Urinary bladder (tissue), 4 donors: ENCODE results near the gene DDX28. TPM values are rescaled to one million over a fixed set of nuclear protein-coding genes. Genes with fewer than 3 reads are reported as not detected.
"Not testable (repeated sequence)": the region's sequence is repeated elsewhere in the genome, so short reads cannot be mapped to it uniquely, and the experiment has no call there.

Experiments used
- DNase-seq: peaks from one replicate; pipeline ENCODE4 v3.0.0-alpha.2; 2015; ENCODE audit errors: extremely low spot score
- H3K27ac ChIP-seq: one replicate; pipeline ENCODE4 v1.5.1; 2013; ENCODE audit warnings: low read depth, mild to moderate bottlenecking, moderate library complexity
- H3K36me3 ChIP-seq: one replicate; pipeline ENCODE4 v1.6.1; 2013; ENCODE audit warnings: mild to moderate bottlenecking, moderate library complexity; ENCODE audit not compliant: insufficient read depth
- H3K4me1 ChIP-seq: one replicate; pipeline ENCODE4 v1.6.1; 2013; ENCODE audit warnings: mild to moderate bottlenecking, moderate library complexity; ENCODE audit not compliant: insufficient read depth
- H3K4me3 ChIP-seq: one replicate; pipeline ENCODE4 v1.5.1; 2013; ENCODE audit warnings: low read depth, low read length
- WGBS: extraction: QIAGEN DNeasy Blood & Tissue Kit; methylation state at CpG from one replicate; pipeline ENCODE4 v1.1.7; 2013; 5-methylcytosine and 5-hydroxymethylcytosine counted together
- polyA plus RNA-seq: library from polyadenylated mRNA; stranded (reverse); fragments of 200-250 nt; gene quantifications from one replicate; pipeline ENCODE4 v1.2.3, GENCODE V29; 2013
- total RNA-seq: library from RNA; depleted of rRNA; stranded (reverse); fragments of >200 nt; gene quantifications from one replicate; pipeline ENCODE4 v1.2.3, GENCODE V29; 2014
- donor health status: healthy with polysubstance abuse.
- donor health status: healthy.

The DDX28 gene
- total and polyA plus RNA-seq, 2 donors, result 6.4 to 11.5 TPM

DNA sequence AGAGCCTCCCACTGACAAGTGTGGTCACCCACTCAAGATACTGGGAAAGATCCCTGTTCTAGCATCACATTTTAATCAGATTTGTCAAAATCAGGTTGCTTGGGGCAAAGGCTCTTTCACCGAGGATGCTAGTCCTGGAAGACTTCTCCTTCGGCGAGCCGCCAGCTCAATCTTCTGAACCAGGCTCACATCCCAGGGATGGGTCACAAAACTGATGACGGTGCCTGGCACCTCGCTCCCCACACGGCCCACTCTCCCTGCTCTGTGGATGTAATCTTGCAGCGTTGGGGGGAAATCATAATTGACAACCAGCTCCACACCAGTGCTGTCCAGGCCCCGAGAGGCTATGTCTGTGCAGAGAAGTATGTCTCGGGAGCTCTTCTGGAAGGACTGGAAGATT is 1.5 kb downstream of the DDX28 start:
- Histone ChIP-seq H3K36me3 (no peaks in the 10 kb centered on the region), H3K4me1 (no peaks in the 10 kb centered on the region), H3K27ac (no peak overlapping the region), H3K4me3 (no peak overlapping the region)
- WGBS, result 93% methylated on average over 10 of the region's 10 CpGs
- no peak for DNase-seq

DNA sequence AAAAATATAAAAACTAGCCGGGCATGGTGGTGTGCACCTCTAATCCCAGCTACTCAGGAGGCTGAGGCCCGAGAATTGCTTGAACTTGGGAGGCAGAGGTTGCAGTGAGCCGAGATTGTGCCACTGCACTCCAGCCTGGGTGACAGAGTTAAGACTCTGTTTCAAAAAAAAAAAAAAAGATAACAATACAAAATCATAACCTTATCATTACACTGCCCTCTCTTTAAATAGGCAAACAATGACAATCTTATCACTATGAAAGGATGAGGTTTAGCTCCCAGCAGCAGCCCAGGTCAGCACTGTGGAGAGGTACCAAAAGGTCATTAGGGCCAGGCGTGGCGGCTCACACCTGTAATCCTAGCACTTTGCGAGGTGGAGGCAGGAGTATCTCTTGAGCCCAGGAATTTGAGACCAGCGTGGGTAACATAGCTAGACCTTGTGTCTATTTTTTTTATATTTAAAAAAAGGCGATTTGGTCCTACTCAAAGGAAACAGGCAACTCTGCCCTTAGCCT is 3.8 kb downstream of the DDX28 start:
- no peak for DNase-seq
- Histone ChIP-seq H3K4me3 (no peak overlapping the region), H3K27ac (no peak overlapping the region), H3K4me1 (no peaks in the 10 kb centered on the region), H3K36me3 (no peaks in the 10 kb centered on the region)
- 66% methylated on average over 8 of the region's 8 CpGs for WGBS

DNA sequence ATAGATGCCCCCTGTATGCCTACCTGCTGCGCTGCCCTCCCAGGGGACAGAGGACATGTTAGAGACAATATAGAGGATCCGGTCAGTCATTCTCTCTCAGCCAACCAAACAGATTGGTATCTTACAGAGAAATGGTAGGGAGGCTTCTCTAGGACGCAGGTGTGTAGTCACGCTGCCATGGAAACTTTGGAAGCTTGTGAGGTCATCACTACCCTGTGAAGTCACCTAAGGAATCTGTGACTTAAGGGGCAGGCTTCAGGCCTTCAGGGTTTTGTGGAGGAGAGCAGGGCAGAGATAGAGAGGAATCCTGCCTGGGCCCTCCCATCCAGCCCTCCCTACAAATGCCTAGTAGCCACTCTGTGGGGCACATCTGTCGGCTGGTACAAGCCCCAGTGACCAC is 7.4 kb downstream of the DDX28 start, which contains the start of gene DPEP2NB:
Gene DPEP2NB (minus strand): TSS at position 231 of the 400 bp plus-strand sequence. CDS start 141 bp downstream, at position 90.
- 86% methylated on average over 5 of the region's 5 CpGs for whole genome bisulfite sequencing
- no peak for DNase-seq

DNA sequence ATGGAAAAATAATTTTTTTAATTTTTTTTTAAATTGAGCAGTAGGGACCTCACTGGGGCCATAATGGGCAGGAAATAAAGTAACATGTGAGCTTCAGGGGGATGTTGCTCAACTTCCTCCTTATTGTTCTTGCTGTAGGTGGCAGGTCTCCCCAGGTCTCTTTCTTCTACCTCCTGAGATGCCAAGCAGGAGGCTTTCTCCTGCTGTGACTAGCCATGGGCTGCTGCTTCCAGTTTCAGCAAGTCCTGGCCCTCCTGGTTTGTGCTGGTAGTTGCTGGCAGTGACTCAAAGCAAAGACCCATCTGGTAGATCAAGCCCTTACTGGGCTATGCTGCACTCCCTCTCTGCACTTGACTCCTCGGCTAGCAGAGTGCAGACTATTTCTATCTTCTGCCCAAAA is 9.6 kb downstream of the DDX28 start:
- 68% methylated on average over 1 of the region's 1 CpG for WGBS

More for the DNA sequence above, 7.4 kb downstream of the DDX28 start, which contains the start of gene DPEP2NB:
- H3K4me1 ChIP-seq, result no peaks in the 10 kb centered on the region
- H3K27ac ChIP-seq, result no peak within 1 kb of the TSS
- H3K36me3 ChIP-seq, result no peaks in the 10 kb centered on the region
- H3K4me3 ChIP-seq, result no peak within 1 kb of the TSS

DNA sequence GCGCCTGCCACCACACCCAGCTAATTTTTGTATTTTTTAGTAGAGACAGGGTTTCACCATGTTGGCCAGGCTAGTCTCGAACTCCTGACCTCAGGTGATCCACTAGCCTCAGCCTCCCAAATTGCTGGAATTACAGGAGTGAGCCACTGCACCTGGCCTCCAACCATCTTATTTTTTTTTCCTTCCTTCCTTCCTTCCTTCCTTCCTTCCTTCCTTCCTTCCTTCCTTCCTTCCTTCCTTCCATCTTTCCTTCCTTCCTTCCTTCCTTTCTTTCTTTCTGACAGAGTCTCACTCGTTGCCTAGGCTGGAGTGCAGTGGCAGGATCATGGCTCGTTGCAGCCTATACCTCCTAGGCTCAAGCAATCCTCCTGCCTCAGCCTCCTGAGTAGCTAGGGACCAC is 13.2 kb downstream of the DDX28 start:
- not testable (repeated sequence) for H3K36me3 ChIP-seq, H3K27ac ChIP-seq, H3K4me3 ChIP-seq, H3K4me1 ChIP-seq, DNase-seq
- WGBS, result 83% methylated on average over 4 of the region's 4 CpGs

More for the DNA sequence above, 9.6 kb downstream of the DDX28 start:
- DNase-seq, result no peak
- Histone ChIP-seq H3K36me3 (no peaks in the 10 kb centered on the region), H3K27ac (no peak overlapping the region), H3K4me3 (no peak overlapping the region), H3K4me1 (no peaks in the 10 kb centered on the region)

DNA sequence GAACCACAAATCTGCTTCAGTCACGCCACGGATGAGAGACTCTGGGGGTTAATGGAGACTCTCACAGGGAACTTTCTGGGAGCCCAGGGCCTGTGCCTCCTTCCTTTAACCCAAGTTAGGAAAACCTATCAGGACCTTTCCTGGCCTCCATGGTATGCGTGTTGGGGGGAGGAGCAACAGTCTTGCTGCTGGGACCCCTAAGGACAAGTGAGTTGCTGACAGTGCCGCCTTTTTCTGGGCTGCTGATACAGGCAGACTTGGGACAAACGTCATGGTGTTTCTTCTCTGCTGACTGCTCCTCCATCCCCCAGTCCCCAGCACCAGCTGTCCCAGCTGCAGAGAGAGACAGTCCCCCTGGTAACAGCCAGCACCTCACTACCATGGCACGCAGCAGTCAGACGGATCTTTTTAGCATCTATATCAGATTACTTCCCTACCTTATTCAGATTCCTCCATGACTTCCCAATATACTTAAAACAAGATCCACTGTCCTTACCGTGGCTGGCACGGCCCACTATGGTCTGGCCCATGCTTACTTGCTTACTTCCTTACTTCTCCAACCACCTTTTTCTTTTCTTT is 13.8 kb downstream of the DDX28 start:
- H3K4me3 ChIP-seq, result no peak overlapping the region
- no peak for DNase-seq
- H3K4me1 ChIP-seq, result no peaks in the 10 kb centered on the region
- no peak overlapping the region for H3K27ac ChIP-seq
- WGBS, result 57% methylated on average over 9 of the region's 9 CpGs
- H3K36me3 ChIP-seq, result no peaks in the 10 kb centered on the region

DNA sequence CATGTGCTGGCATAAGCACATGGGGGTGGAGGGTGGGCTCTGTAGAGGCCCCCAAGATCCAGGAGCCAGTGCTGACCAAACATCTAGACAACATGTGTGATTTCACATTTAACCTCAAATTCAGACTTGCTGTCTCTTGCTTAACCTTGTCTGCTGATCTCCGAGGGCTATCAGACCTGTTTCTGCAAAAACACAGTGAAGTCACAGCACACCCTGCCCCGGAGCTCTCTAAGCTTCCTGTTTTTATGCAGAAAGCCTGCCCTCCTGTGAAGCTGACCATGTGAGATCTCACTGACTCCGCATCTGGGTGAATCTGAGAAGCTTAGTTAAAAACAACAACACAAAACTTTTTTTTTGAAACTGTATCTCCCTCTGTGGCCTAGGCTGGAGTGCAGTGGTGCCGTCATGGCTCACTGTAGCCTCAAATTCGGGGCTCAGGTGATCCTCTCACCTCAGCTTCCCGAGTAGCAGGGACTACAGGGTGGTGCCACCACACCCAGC is 17.2 kb downstream of the DDX28 start:
- H3K36me3 ChIP-seq, result no peaks in the 10 kb centered on the region
- H3K4me1 ChIP-seq, result no peaks in the 10 kb centered on the region
- no peak for DNase-seq
- WGBS, result 41% methylated on average over 6 of the region's 6 CpGs
- H3K4me3 ChIP-seq, result no peak overlapping the region
- peak overlapping the region; percentile 80 for H3K27ac ChIP-seq

DNA sequence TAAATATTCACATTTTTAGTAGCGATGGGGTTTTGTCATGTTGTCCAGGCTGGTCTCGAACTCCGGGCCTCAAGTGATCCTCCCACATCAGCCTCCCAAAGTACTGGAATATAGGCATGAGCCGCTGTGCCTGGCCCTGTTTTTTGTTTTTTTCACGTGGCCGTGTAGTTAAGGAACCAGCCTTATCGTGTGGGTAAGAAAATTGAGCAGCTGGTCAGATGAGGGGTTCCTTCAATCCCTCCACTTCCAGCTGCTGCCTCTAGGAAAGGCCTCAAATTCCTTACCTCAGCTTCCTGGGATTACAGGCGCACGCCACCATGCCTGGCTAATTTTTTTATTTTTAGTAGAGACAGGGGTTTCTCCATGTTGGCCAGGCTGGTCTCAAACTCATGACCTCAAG is 17.8 kb downstream of the DDX28 start:
- DNase-seq, result no peak
- Histone ChIP-seq H3K27ac (peak overlapping the region; percentile 80), H3K4me3 (no peak overlapping the region), H3K4me1 (no peaks in the 10 kb centered on the region), H3K36me3 (no peaks in the 10 kb centered on the region)
- 81% methylated on average over 9 of the region's 9 CpGs for WGBS

DNA sequence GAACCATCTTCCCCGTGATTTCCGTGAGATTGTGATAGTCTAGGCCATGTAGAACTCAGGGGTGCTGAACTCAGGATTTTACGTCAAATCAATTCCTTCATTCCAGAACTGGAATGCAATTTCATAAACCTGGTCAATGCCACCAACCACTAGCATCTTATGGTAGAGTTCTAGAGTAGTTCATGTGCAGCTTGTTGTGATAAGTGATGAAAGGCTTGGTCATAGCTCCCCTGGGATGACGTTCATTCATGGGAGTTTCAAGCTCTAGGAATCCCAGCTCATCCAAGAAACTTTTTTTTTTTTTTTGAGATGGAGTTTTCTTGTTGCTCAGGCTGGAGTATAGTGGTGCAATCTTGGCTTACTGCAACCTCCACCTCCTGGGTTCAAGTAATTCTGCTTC is 20.0 kb downstream of the DDX28 start:
- Histone ChIP-seq H3K27ac (no peak overlapping the region), H3K4me1 (no peaks in the 10 kb centered on the region), H3K36me3 (no peaks in the 10 kb centered on the region), H3K4me3 (no peak overlapping the region)
- no peak for DNase-seq
- WGBS, result 74% methylated on average over 4 of the region's 4 CpGs

DNA sequence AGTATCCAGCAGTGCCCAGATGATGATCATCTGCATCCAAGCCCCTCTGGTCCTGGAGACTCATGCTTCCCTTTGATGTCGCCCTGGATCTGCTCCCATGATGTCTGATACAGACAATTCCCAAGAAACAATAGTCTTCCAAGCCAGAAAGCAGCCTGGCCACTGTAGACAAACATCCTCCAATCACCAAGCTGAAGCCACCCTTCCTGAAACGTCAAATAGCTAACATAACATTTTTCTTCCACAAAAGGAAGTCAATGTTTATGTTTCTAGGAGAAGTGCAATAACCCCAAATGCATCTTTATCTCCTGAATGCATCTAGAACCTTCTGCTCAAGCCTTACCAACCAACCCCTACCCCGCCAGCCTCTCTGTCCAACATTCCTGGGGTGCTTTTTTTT is 22.6 kb downstream of the DDX28 start:
- Histone ChIP-seq H3K27ac (no peak overlapping the region), H3K4me1 (no peaks in the 10 kb centered on the region), H3K36me3 (no peaks in the 10 kb centered on the region), H3K4me3 (no peak overlapping the region)
- 40% methylated on average over 3 of the region's 3 CpGs for WGBS
- no peak for DNase-seq

DNA sequence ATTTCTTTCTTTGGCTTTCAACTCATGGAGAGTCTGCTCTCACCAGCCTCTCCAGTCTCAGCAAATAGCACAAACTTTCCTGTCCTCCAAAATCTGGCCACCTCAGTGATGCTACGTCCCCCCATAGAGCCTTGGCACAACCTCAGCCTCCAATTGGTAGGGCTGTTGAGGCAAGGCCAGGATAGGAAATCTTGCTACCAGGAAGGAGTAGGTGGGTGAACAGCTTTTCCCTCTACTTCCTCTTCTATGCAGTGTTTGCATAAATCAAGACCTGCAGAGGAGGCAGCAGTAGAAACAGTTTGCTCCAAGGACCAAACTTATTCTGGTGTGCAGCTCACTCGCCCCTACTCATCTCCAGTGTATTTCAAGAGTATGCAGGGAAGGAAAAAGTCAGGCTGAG is 23.0 kb downstream of the DDX28 start:
- WGBS, result 58% methylated on average over 2 of the region's 2 CpGs
- Histone ChIP-seq H3K4me3 (no peak overlapping the region), H3K27ac (no peak overlapping the region), H3K36me3 (no peaks in the 10 kb centered on the region), H3K4me1 (no peaks in the 10 kb centered on the region)
- no peak for DNase-seq

DNA sequence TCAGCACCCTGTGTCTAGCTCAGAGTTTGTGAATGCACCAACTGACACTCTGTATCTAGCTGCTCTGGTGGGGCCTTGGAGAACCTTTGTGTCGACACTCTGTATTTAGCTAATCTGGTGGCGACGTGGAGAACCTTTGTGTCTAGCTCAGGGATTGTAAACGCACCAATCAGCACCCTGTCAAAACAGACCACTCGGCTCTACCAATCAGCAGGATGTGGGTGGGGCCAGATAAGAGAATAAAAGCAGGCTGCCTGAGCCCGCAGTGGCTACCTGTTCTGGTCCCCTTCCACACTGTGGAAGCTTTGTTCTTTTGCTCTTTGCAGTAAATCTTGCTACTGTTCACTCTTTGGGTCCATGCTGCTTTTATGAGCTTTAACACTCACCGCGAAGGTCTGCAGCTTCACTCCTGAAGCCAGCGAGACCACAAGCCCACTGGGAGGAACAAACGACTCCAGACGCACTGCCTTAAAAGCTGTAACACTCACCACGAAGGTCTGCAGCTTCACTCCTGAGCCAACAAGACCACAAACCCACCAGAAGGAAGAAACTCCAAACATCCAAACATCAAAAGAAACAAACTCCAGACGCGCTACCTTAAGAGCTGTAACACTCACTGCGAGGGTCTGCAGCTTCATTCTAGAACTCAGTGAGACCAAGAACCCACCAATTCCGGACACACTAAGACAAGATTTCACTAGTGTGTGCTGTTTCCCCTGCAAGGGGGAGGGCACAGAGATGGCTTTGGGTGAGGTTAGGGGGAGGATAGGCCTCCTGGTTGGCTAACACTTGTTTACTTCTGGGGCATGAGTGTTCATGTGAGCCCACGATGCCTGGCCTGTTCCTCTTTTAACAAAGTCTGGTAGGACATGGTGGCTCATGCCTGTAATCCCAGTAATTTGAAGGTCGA is 24.0 kb downstream of the DDX28 start, which contains the start of gene DPEP2:
Gene DPEP2 (minus strand): TSS at position 706 of the 910 bp plus-strand sequence. CDS start 6,272 bp downstream, outside the sequence.
- H3K36me3 ChIP-seq, H3K27ac ChIP-seq, H3K4me1 ChIP-seq, H3K4me3 ChIP-seq, DNase-seq: not testable (repeated sequence)
- 60% methylated on average over 18 of the region's 18 CpGs for WGBS

DNA sequence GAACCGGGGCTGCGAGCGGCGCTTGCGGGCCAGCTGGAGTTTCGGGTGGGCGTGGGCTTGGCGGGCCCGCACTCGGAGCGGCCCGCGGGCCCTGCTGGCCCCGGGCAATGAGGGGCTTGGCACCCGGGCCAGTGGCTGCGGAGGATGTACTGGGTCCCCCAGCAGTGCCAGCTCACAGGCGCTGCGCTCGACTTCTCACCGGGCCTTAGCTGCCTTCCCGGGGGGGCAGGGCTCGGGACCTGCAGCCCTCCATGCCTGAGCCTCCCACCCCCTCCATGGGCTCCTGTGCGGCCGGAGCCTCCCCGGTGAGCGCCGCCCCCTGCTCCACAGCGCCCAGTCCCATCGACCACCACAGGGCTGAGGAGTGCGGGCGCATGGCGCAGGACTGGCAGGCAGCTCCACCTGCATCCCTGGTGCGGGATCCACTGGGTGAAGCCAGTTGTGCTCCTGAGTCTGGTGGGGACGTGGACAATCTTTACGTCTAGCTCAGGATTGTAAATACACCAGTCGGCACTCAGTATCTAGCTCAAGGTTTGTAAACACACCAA is 24.7 kb downstream of the DDX28 start:
- 94% methylated on average over 36 of the region's 36 CpGs for WGBS
- DNase-seq, H3K4me3 ChIP-seq, H3K4me1 ChIP-seq, H3K36me3 ChIP-seq, H3K27ac ChIP-seq: not testable (repeated sequence)
